ENCODE data around the gene P2RY14.
"Not testable (repeated sequence)": the region's sequence is repeated elsewhere in the genome, so short reads cannot be mapped to it uniquely, and the experiment has no call there.

P2RY14 gene

DNA sequence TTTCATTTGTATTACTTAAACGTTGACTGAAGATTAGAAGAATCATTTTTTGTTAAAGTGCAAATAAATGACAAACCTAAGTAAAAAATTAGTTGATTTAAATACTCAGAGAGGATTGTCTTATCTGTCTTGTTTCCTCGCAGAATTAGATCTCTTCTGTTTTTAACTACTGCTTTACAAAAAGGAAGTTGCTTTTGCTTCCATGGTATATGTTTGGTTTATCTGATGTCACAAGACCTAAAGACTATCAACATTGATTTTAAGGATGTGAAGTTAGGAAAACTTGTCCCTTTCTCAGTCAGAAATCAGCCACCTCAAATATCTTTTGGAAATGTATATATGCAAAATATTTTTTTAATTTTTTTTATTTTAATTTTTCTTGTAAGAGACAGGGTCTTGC is 104.0 kb downstream of the P2RY14 start:
- DNase-seq, result no peak

- no peak for DNase-seq
These were observed 107.1 kb downstream of the P2RY14 start for GRCh38 chr3:151171145-151171757.

GRCh38 chr3:151169948-151170679 is 108.2 kb downstream of the P2RY14 start:
- DNase-seq, result not testable (repeated sequence)

- DNase-seq, result no peak
These were observed 108.9 kb downstream of the P2RY14 start for GRCh38 chr3:151169262-151169947.

DNA sequence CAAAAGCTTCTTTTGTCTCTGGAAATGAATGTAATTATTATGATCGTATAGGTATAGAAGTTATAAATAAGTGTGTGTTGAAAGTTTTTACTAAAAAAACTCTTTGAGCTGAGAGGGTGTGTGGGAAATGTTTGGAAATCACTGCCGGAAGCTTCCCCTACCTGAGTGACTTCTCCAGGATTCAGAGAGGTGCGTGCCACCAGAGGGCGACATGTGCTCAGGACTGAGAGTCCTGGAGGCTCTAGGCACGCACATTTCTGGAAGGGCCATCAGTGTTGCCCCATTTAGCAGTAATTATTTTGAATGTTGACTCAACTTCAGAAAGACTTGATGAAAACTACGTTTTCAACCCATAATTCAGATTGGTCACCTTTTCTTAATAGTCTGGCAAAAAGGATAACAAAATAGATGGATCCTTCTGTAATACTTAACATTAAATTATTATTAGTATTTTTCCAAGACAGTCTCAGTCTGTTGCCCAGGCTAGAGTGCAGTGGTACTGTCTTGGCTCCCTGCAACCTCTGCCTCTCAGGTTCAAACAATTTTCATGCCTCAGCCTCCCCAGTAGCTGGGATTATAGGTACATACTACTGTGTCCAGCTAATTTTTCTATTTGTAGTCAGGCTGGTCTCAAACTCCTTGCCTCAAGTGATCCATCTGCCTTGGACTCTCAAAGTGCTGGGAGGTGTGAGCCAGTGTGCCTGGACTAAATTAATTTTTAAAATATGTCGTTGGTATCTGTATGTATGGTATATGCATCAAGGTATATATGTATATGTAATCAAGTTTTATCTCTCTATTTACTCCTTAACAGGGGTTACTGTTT is 109.9 kb downstream of the P2RY14 start:
- peak; percentile 31 to 71 for DNase-seq

- no peak for DNase-seq
These were observed 112.2 kb downstream of the P2RY14 start for GRCh38 chr3:151166161-151166560.

GRCh38 chr3:151165226-151165625 is 113.1 kb downstream of the P2RY14 start:
- no peak for DNase-seq
